Testis (tissue), 3 donors: ENCODE results near the gene LFNG. TPM values are rescaled to one million over a fixed set of nuclear protein-coding genes. Genes with fewer than 3 reads are reported as not detected.

Experiments used
- DNase-seq: peaks from one replicate; pipeline ENCODE4 v3.0.0-alpha.2; 2019
- H3K27ac ChIP-seq, 2 donors: fragments of 200-600 bp; sonication (generic); one replicate each; pipeline ENCODE4 v1.5.1; 2019
- H3K27me3 ChIP-seq: fragments of 200-600 bp; sonication (generic); one replicate; pipeline ENCODE4 v1.5.1; 2019
- H3K36me3 ChIP-seq: fragments of 200-600 bp; sonication (generic); one replicate; pipeline ENCODE4 v1.5.1; 2017; ENCODE audit warnings: low read depth; ENCODE audit errors: missing control alignments
- H3K4me1 ChIP-seq: fragments of 200-600 bp; sonication (generic); one replicate; pipeline ENCODE4 v1.5.1; 2019
- H3K4me3 ChIP-seq, 2 donors: fragments of 200-600 bp; sonication (generic); one replicate each; pipeline ENCODE4 v1.5.1; 2017 to 2019
- H3K9me3 ChIP-seq: fragments of 200-600 bp; sonication (generic); one replicate; pipeline ENCODE4 v1.5.1; 2017
- POLR2A ChIP-seq: fragments of 450-650 bp; IDR thresholded peaks from one replicate; pipeline ENCODE4 v1.6.1; 2017; ENCODE audit warnings: antibody characterized with exemption, mild to moderate bottlenecking, moderate library complexity
- WGBS, 2 donors: methylation state at CpG; one replicate each; pipeline ENCODE4 v1.1.5; 2018; 5-methylcytosine and 5-hydroxymethylcytosine counted together
- intact Hi-C: fragments of 100-400 bp; cut with DNase I; formaldehyde crosslinking; loops from one replicate; pipeline ENCODE4 v1.15.1; 2023; ENCODE audit warnings: low total_unique reads
- polyA plus RNA-seq: library from polyadenylated mRNA; stranded (reverse); fragments of 350-450 nt; fragmentation: Illumina TruSeq; extraction: RNeasy Lipid Tissue Mini Kit (QIAGEN cat#74804); gene quantifications from one replicate; pipeline ENCODE4 v1.2.3, GENCODE V29; 2014; ENCODE audit warnings: low read depth, low replicate concordance; ENCODE audit not compliant: insufficient read depth
- total RNA-seq, 2 donors: library from RNA; depleted of rRNA; stranded (reverse); fragments of >200 nt; gene quantifications; one replicate each; pipeline ENCODE4 v1.2.3, GENCODE V29; 2016
- TF ChIP-seq, protein P1 (sequence below), 3 experiments: fragments of 450-650 bp in 2 of 3; fragments of 200-600 bp in 1 of 3; sonication (generic) in 1 of 3; IDR thresholded peaks; one replicate each; pipeline ENCODE4 v1.5.1; 2016 to 2019; ENCODE audit warnings: antibody characterized with exemption in 3 of 3, mild to moderate bottlenecking in 2 of 3, moderate library complexity in 1 of 3

Gene LFNG
- total and polyA plus RNA-seq, 3 donors from 2014 or later = 10.1 to 34.1 (median 18.3) TPM

DNA sequence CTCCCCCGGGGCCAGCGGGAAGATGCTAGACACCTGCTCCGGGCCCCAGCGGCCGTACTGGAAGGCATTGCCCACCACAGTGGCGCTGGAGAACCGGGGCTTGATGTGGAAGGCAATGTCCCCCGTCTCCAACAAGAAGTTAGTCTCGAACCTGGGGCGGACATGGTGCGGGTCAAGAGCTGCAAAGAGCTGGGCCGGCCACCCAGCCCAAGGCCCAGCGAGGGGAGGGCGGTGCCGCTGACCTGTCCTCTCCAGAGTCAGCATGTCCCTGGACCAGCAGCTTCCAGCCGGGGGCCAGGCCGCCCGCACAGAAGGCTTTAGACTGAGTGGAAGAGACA lies 43.9 kb upstream of the LFNG start:
- H3K27ac ChIP-seq = no peak overlapping the region
- intact Hi-C loops = loop anchor here (10.0 kb wide), 1 partner anchor 79 kb away; the partner anchor contains the start of genes BRAT1 and IQCE
- no peak for DNase-seq
- TF ChIP-seq, protein P1, sequence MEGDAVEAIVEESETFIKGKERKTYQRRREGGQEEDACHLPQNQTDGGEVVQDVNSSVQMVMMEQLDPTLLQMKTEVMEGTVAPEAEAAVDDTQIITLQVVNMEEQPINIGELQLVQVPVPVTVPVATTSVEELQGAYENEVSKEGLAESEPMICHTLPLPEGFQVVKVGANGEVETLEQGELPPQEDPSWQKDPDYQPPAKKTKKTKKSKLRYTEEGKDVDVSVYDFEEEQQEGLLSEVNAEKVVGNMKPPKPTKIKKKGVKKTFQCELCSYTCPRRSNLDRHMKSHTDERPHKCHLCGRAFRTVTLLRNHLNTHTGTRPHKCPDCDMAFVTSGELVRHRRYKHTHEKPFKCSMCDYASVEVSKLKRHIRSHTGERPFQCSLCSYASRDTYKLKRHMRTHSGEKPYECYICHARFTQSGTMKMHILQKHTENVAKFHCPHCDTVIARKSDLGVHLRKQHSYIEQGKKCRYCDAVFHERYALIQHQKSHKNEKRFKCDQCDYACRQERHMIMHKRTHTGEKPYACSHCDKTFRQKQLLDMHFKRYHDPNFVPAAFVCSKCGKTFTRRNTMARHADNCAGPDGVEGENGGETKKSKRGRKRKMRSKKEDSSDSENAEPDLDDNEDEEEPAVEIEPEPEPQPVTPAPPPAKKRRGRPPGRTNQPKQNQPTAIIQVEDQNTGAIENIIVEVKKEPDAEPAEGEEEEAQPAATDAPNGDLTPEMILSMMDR (IDR thresholded peaks at IDR 0.05) = no peak
- no peak for TF ChIP-seq POLR2A
- H3K27me3 ChIP-seq = no peaks in the 10 kb centered on the region
- H3K4me1 ChIP-seq = peaks cover 19% of the 10 kb centered on the region
- no peaks in the 10 kb centered on the region for H3K9me3 ChIP-seq
- no peak overlapping the region for H3K4me3 ChIP-seq
- 94% methylated on average over 18 of the region's 18 CpGs; no CpG with 5 or more reads in 1 of the 2 donors for WGBS, 2 donors
- no peaks in the 10 kb centered on the region for H3K36me3 ChIP-seq

DNA sequence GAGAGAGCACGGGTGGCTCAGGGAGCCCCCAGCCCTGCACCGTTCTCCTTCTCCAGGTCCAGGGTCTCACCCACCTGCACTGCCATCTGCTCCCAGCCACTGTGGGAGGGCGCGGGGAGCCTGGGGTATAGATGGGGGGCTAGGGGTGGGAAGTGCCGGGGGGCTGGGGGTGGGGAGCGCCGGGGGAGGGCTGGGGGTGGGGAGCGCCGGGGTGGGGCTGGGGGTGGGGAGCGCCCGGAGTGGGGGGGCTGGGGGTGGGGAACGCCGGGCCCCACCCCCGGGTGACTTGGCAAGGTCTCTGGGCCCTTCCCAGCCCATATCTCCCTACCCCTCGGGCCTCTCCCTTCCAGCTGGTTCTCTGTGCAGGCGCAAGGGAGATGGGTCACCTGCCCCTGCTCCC lies 43.3 kb upstream of the LFNG start, which contains the start of gene GRIFIN:
Gene GRIFIN, minus strand, starts transcription at position 101 of the 400 bp plus-strand sequence. Its CDS starts 15 bp downstream, at position 86.
- H3K27ac ChIP-seq = no peak within 1 kb of the TSS
- no peaks in the 10 kb centered on the region for H3K36me3 ChIP-seq
- H3K27me3 ChIP-seq = no peaks in the 10 kb centered on the region
- 66 to 77% methylated on average over 5 to 9 of the region's 16 CpGs for WGBS, 2 donors
- H3K4me3 ChIP-seq = no peak within 1 kb of the TSS
- H3K4me1 ChIP-seq = peaks cover 19% of the 10 kb centered on the region
- intact Hi-C loops = loop anchor here (10.0 kb wide), 1 partner anchor 79 kb away; the partner anchor contains the start of genes BRAT1 and IQCE
- TF ChIP-seq, protein P1 (IDR thresholded peaks at IDR 0.05) = no peak
- no peak for TF ChIP-seq POLR2A
- no peak for DNase-seq
- no peaks in the 10 kb centered on the region for H3K9me3 ChIP-seq

DNA sequence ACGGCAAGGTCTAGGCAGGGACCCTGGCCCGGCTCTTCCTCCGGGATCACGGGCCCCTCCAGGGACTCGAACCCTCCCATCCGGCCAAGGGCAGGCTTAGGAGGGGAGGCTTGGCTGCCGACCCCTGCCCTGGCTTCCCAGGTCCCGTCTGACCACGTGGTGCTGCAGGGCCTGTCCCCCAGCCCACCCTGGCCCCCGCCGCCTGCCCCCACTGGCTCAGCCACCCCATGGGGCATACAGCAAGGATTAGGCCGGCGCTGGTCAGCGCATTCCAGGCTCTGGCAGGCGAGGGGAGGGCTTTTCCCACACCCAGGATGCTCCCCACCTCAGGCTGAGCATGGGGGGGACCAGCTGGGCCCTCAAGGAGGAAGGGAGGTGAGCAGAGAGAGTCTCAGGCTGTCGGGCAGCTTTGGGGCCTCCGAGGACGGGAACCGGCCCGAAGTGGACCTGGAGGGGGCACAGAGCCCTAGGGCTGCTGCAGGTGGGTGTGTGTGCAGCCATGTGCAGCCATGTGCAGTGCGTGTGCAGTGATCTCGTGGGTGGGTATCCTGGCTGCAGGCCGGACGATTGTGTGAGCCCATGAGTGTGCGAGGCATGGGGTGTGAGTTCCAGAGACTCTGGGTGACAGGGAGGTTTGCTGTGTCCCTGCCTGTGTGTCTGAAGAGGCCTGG lies 42.7 kb upstream of the LFNG start:
- H3K27ac ChIP-seq = no peak overlapping the region
- no peaks in the 10 kb centered on the region for H3K27me3 ChIP-seq
- H3K9me3 ChIP-seq = no peaks in the 10 kb centered on the region
- intact Hi-C loops = loop anchor here (10.0 kb wide), 1 partner anchor 78 kb away; the partner anchor contains the start of genes BRAT1 and IQCE
- 78 to 98% methylated on average over 11 to 25 of the region's 25 CpGs for WGBS, 2 donors
- H3K4me3 ChIP-seq = no peak overlapping the region
- H3K4me1 ChIP-seq = peaks cover 19% of the 10 kb centered on the region
- TF ChIP-seq, protein P1 (IDR thresholded peaks at IDR 0.05) = no peak
- TF ChIP-seq POLR2A = no peak
- H3K36me3 ChIP-seq = no peaks in the 10 kb centered on the region
- DNase-seq = no peak

DNA sequence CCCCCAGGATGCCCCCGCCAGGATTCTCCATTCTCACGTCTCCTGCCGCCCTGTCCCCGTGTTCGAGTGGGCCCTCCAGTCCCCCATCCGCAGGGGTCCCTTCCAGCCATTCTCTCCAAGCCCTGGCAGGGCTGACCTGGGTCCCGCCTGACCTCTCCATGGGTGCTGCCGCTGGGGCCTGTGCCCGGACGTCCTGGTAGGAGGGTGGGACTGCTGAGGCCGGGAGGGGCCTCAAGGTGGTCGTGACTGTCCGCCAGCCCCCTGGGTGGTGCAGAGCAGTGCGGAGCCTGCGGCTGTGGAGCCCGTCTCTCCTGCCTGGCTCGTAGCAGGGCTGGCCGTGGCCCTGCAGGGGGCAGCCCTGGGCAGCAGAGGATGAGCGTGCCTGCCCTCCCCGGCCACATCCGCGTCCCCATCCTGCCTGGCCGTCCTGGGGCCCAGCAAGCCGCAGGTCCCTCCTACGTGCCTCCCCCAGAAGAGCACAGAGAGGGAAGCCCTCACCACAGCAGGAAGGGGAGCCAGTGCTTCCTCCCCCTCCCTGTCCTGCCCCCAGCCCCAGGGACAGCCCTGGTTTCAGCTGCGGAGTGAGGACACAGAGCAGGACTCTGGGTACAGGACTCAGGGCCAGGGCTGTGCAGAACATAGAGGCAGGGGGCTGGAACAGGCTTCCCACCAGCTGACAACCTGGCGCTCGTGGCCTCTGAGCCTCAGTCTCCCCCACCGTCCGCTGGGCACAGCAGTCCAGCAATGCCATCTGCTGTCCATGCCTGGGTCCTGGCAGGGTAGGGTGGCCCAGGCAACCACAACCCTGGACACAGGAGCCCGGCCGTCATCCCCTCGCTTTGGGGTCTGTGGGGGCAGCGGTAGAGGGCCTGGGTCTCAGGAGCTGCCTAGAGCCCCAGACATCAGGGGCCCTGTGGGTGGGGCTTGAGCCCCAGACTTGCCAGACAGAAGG lies 41.9 kb upstream of the LFNG start:
- no peak overlapping the region for H3K27ac ChIP-seq
- H3K4me1 ChIP-seq = peaks cover 19% of the 10 kb centered on the region
- no peaks in the 10 kb centered on the region for H3K27me3 ChIP-seq
- no peak for TF ChIP-seq POLR2A
- TF ChIP-seq, protein P1 (IDR thresholded peaks at IDR 0.05) = peak; percentile 55 to 64 (median 61)
- DNase-seq = peak; percentile 54
- intact Hi-C loops = loop anchor here (10.0 kb wide), 1 partner anchor 77 kb away; the partner anchor contains the start of genes BRAT1 and IQCE
- H3K4me3 ChIP-seq = no peak overlapping the region
- no peaks in the 10 kb centered on the region for H3K36me3 ChIP-seq
- H3K9me3 ChIP-seq = no peaks in the 10 kb centered on the region
- 59 to 65% methylated on average over 20 to 33 of the region's 34 CpGs for WGBS, 2 donors
